Stimulated activated CD8-positive, alpha-beta memory T cell treated with anti-CD3 and anti-CD28 coated beads, Interleukin-2, amount 100 ng/mL, for 1 hour (primary cell): Measurements from ENCODE around the gene ICOSLG.
"Not testable (repeated sequence)": the region's sequence is repeated elsewhere in the genome, so short reads cannot be mapped to it uniquely, and the experiment has no call there.

Experiments
- DNase-seq, 2 donors: peaks; one replicate each; pipeline ENCODE4 v3.0.0-alpha.2; 2020; ENCODE audit warnings: low read depth in 2 of 2

Gene ICOSLG, protein sequence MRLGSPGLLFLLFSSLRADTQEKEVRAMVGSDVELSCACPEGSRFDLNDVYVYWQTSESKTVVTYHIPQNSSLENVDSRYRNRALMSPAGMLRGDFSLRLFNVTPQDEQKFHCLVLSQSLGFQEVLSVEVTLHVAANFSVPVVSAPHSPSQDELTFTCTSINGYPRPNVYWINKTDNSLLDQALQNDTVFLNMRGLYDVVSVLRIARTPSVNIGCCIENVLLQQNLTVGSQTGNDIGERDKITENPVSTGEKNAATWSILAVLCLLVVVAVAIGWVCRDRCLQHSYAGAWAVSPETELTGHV

DNA sequence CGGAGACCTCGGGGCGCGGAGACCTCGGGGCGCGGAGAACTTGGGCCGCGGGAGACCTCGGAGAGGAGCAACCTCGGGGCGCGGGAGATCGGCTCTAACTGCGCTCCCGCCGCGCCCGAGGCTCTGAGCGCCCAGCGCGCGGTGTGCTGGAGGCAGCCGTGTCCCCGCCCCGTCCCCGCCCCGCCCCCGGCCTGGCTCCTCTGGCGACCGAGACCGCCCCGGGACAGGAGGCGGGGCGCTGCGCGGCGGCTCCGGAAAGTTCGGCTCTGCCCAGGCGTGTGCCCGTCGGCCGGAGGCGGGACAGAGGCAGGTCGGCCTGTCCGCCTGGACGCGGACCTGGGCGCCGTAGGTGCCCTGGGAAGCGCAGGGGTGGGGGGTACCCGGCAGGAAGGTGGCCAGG lies at the start of gene ICOSLG:
Gene ICOSLG (minus strand): TSS at position 102 of the 400 bp plus-strand sequence. CDS start 126 bp downstream, outside the sequence.
- not testable (repeated sequence) for DNase-seq

DNA sequence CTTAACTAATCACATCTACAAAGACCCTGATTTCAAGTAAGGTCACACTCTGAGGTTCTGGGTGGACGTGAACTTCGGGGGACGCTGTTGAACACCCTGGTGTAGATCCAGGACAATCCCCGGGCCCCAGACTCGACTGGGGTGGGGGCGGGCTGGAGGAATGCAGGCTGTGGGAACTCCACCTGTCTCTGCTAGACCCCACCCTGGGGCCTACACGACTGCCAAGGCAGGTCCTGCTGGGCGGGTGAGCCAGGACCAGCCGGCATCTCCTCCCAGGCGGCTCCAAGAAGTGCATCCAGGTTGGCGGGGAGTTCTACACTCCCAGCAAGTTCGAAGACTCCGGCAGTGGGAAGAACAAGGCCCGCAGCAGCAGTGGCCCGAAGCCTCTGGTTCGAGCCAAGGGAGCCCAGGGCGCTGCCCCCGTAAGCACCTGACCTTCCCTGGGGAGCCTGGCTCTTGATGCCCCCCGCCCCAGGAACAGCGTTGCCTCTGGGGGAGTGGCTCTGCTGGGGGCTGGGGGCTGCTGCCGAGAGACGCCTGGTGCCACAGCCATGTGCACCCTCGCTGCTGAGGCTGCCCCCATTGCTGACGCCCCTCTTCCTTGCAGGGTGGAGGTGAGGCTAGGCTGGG lies 48.8 kb upstream of the ICOSLG start:
- DNase-seq, result no peak

DNA sequence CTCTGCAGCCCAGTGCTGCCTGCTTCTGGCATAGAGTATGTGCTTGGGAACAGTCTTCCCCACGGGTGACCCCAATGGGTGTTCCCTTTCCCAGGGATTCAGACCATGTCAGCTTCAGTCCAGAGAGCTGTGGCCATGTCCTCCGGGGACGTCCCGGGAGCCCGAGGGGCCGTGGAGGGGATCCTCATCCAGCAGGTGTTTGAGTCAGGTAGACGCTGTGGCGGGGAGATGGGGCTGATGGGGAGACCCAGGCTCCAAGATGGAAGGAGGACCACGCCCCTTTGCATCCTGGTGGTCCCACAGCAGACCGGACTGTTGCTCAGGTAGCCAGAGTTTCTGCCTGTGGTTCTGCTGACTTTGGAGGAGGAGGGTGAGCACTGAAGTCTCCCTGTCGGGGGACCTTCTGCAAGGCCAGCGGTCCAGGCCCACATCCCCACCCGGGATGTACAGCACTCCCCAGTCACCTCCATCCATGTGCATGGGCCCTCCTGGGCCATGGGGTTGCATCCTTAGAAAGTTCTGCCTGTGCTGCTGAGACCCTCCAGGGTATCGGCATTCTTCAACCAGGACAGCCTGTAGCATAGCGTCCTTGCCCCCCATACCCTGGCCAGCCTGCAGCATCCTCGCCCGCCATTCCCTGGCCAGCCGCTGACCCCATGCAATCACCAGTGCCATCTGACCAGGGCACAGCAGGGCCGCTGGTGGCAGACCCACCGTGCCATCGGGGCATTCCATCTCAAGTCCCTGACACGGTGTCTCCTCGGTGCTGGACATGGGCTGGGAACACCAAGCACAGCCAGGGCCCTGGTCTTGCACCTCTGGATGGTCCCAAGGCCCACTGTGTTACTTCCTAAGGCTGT lies 47.7 kb upstream of the ICOSLG start:
- no peak for DNase-seq

DNA sequence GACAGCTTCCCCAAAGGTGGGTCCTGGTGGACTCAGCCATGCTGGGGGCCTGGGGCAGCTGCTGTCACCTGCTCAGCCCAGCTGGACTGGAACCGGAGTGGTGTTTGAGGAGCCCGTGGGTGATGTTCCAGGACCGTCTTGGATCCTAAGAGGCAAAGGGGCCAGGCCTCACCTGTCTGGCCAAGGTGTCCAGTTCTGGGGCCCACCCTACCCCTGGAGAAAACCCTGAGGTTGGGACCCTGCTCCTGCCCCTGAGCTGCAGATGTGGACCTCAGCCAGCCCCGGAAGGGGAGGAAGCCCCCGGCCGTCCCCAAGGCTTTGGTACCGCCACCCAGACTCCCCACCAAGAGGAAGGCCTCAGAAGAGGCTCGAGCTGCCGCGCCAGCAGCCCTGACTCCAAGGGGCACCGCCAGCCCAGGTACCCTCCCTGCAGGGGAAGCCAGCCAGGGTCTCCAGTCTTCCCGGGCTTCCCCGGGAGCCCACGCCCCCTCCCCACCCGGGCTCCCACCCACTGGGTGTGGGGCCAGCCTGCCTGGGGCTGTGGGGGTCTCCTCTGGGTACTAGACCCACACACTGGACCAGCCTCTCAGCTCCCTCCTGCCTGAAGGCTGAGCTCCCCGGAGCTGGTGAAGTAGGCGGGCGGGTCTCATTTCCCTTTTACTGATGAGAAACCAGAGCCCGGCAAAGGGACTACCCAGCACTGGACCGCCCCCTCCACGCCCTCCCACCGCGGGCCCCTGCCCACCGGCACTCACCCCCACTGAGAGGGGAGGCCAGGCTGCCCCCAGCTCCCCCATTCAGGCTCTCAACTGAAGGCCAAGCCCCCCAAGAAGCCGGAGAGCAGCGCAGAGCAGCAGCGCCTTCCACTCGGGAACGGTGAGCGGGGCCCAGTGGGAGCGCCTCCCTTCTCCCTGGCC lies 46.2 kb upstream of the ICOSLG start:
- no peak for DNase-seq

DNA sequence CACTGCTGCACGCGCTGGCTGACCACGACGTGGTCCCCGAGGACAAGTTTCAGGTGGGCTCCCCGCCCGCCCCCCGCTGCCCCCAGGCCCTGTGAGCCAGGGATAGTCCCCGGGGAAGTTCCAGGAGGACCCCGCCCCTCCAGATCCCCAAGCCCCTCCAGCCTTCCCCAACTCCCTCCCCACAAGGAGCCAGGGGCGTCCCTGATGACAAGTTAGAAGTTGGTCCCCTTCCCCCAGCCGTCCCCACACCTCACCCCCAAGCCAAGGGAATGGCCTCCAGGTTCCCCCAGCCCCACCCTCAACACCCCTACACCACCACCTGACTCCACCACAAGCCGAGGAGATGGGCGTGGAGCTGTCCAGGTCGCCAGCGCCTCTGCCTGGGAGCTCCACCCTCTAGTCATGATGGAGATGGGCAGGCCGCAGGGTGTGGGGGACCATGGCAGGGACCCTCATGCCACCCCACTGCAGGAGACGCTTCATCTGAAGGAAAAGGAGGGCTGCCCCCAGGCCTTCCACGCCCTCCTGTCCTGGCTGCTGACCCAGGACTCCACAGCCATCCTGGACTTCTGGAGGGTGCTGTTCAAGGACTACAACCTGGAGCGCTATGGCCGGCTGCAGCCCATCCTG lies 45.5 kb upstream of the ICOSLG start:
- no peak for DNase-seq

DNA sequence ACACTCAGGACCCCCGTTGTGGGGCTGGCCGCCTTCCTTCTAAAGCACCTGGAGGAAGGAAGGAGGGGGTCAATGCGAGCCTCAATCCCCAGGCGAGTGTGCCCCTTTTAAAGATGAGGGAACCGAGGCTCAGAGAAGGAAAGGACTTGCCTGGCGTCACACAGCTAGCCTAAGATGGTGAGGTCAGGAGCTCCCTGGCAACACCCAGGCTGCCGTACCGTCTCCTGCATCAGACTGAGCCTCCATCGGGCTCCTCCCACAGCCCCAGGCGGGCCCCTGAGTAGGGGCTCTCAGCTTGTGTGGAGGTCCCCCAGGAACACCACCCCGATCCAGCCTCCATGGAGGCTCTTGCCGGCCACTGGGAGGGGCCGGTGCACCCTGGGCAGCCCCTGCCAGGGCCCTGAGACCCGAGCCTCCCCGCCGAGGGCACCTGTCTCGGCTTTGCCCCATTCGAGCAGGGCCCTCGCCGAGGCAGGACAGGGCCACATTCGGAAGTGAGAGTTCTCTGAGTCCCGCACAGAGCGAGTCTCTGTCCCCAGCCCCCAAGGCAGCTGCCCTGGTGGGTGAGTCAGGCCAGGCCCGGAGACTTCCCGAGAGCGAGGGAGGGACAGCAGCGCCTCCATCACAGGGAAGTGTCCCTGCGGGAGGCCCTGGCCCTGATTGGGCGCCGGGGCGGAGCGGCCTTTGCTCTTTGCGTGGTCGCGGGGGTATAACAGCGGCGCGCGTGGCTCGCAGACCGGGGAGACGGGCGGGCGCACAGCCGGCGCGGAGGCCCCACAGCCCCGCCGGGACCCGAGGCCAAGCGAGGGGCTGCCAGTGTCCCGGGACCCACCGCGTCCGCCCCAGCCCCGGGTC lies 44.6 kb upstream of the ICOSLG start, which contains the start of gene AIRE:
Gene AIRE (plus strand): TSS at position 739 of the 855 bp plus-strand sequence. CDS start 131 bp downstream, outside the sequence.
- DNase-seq, result no peak

DNA sequence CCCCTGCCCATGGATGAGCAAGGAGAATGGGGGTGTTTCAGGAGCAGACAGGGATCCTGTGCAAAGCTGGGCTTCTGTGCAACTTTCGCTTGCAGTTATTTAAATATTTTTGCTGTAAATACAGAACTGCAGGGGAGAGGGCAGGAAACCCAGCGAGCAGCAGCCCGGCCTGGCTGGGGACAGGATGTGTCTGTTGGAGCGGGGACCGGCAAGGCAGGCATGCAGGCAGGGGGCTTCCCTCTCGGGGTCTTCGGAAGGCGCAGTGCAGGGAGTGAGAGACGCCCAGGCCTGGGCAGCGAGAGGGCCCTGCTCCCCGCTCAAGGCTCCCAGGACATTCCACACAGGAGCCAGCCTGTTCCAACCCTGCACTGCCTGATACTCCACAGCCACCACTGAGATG lies 43.2 kb upstream of the ICOSLG start:
- DNase-seq, result no peak

DNA sequence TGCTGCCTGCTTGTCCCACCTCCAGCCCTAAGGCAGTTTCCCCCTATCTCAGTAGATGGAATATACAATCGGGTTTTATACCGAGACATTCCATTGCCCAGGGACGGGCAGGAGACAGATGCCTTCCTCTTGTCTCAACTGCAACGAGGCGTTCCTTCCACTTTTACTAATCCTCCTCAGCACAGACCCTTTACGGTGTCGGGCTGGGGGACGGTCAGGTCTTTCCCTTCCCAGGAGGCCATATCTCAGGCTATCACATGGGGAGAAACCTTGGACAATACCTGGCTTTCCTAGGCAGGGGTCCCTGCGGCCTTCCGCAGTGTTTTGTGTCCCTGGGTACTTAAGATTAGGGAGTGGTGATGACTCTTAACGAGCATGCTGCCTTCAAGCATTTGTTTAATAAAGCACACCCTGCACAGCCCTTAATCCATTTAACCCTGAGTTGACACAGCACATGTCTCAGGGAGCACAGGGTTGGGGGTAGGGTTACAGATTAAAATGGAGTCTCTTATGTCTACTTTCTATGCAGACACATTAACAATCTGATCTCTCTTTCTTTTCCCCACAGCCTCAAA lies 42.6 kb upstream of the ICOSLG start:
- not testable (repeated sequence) for DNase-seq

DNA sequence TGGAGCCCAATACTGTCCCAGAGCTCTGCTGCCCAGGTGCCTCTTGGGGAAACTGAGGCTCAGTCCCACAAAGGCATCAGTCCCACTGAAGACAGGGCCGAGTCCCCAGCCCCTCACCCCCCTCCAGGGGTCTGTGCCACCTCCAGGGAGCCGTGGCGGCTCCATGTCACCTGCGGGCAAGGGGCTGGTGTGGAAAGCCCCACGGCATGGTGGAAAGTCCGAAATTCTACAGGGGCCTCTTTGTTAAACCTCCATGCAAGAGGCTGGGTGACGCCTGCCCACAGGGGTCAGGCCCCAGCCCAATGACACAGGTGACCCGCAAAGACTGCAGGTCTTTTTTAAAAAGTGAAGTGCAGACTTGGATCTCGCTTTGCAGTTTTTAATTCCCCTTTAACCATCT lies 41.6 kb upstream of the ICOSLG start:
- DNase-seq, result no peak

DNA sequence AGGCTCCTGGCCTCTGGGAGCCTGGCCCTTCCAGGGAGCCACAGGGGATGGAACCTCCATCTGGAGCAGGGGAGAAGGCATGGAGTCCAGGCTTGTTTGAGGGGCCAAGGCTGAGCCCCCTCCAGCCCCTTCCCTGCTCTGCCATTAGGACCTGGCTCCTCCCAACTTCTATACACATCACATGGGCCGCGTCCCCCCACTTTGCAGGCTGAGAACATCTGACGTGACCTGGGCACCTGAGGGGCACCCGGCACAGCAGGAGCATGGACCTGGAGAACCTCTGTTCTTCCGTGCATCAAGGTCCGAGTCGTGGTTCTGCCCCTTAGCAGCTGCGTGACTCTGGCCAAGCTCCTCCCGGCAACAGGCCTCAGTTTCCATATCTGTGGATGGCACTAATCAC lies 41.1 kb upstream of the ICOSLG start:
- DNase-seq, result no peak

DNA sequence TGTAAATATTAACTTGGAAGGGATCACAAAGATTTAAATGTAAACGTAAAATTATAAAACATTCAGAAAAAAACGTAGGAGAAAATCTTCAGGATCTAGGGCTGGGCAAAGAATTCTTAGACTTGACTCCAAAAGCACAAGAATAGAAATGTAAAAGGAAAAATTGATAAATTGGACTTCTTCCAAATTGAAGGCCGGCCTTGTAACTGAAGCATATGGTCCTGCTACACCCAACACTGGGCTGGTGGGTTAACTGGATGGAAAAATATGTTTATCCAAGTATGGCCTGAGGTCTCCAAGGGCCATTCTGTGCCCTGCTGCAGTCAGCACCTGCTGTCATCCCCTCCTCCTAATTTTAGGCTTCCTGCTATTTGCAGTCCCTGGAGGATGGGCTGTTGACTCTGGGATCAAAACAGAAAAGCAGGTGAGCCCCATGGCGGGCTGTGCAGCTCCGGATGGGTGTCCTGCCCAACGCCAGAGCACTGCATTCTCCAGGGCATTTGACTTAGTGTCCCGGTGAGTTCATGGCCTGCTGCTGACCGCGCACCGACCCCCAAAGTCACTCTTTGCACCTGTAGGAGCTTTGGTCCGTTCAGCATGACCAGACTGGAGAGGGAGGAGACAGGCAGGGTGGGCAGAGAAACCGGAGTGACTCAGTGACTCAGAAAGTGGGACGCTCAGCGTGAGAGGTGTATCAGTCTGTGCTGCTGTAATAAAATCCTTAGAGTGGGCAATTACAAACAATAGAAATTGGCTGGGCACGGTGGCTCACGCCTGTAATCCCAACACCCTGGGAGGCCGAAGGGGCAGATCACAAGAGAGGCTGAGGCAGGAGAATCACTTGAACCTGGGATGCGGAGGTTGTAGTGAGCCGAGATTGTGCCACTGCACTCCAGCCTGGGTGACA lies 38.9 kb upstream of the ICOSLG start:
- DNase-seq, result no peak

DNA sequence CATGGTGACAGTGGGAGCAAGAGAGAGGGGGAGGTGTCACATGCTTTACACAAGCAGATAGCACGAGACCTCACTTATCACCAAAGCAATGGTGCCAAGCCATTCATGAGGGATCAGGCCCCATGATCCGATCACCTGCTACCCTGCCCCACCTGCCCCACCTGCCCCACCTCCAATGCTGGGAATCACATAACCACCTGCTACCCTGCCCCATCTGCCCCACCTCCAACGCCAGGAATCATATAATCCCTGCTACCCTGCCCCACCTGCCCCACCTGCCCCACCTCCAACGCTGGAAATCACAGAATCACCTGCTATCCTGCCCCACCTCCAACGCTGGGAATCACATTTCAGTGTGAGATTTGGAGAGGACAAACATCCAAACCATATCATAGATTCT lies 34.3 kb upstream of the ICOSLG start:
- DNase-seq, result no peak

DNA sequence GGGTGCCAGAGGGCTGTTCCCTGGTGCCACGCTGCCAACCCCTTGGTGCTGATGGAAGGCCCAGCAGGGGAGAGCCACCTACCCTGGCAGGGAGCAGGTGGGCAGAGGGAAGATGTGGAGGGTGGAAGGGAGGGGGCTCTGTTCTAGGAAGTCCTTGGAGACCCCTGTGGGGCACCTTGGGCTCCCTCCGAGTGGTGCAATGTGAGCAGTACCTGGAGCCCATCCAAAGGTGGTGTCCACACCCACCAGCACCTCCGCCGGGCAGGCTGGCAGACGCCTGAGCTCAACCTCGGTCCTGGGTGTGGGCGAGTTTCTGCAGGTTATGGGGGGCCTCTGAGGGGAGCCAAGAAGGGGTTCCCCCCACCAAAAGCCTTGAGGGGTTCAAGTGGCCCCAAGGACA lies 32.3 kb upstream of the ICOSLG start:
- DNase-seq, result no peak

DNA sequence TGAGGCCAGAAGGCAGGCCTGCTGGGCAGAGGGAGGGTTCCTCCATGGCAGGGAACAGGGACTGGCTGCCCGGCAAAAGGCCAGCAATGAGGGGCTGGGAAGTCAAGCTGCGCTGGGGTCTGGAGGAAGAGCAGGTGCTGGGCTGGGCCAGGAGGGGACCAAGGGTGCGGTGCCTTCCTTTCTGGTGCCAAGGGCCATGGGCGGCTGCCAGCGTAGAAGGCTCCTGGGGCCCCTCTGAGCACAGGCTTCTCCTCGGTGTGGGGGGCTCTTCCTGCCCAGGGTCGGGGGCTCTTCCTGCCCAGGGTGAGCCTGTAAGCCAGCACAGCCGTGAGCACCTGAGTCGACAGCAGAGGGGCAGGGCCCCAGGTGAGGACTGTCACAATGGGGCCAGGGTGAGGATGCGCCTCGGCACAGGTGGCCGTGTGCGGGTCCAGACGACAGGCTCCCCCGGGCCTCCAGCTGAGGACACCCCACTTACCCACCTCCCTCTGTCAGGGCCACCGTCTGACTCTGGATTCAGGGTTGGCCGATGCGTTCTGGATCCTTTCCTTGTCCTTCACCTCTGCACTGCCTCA lies 31.6 kb upstream of the ICOSLG start:
- DNase-seq, result no peak

DNA sequence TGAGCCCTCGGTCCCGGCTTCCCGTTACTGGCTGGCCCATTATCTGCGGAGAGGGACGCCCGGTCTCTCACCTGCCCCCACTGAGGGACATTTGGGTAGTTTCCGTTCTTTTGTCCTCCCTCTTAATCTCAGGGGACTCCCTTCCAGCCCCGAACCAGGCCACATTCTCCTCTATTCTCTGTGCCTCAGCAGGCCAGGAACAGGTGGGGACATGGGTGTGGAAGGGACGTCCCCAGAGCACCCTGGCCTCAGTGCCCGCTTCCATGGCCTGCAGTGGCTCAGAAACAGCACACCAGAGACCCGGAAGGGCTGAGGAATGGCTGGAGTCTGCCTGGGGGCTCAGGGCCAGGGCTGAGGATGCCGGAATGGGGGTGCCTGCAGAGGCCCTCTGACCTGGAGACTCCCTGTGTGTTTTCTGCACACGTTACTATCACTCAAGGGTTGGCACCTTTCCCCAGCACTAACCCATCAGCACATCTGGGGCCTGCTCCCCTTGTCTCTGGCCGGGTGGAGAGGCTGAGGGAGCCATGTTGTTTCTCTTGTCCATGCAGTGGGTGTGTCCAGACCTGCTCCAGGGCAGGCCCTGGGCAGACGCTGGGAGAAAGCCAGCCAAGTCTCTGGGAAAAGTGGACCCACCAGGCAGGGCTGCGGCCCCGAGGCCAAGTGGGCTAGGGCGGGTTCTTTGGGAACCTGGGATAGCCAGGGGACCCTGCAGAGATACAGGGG lies 31.0 kb upstream of the ICOSLG start:
- no peak for DNase-seq

DNA sequence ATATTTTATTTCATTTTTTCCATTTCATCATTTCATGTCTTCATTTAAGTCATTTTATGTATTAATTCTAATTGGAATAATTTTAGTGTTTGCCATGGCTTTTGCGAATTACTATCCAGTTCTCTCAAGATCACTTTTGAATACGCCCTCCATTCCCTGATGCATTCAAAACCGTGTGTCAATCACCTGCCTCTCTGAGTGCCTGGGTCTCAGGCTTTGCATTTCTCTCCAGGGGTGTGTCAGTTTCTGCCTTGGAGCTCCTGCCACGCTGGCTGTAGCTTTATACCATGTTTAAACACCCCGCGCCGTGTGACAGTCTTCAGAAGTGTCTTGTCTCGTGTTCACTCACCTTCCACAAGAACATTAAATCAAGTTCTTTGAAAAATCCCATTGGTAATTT lies 28.3 kb upstream of the ICOSLG start:
- DNase-seq, result no peak

DNA sequence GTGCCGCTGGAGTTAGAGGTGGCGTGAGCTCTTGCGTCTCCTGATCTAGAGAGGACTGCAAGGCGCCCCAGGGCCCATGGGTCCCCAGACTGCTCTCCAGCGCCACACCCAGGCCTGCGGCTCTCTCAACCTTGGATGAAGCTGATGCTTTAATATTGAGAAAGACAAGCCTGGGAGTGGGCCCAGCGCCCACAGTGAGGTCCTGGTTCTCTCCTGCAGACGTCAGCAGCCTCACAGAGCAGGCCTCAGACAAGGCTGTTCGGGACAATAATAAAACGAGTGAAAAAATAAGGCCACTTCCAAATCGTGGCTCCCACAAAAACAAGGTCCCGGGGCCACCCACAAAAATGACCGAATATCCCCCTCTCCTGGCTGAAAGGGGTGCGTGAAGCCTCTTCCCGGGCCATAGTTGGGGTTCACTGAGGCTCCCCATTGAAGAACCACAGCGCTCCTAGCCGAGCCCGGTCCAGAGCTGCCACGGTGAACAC lies 27.0 kb upstream of the ICOSLG start:
- no peak for DNase-seq
